CD14-positive monocyte (primary cell): Measurements from ENCODE around the gene RGS9. TPM values are rescaled to one million over a fixed set of nuclear protein-coding genes. Genes with fewer than 3 reads are reported as not detected.

Source experiments
- DNase-seq, 3 donors: peaks; one replicate each; pipeline ENCODE4 v3.0.0-alpha.2; 2011 to 2022
- H2AFZ ChIP-seq: 2 replicates; pipeline ENCODE4 v1.6.0; 2012; ENCODE audit warnings: mild to moderate bottlenecking, low read depth, low read length, inconsistent platforms; ENCODE audit not compliant: insufficient read depth, poor library complexity, severe bottlenecking
- H3K27ac ChIP-seq, 2 donors: 1 replicate in 1 of 2; 2 replicates in 1 of 2; pipeline ENCODE4 v1.5.1; 2012 to 2013; ENCODE audit warnings: low read length in 2 of 2, control low read depth in 1 of 2, inconsistent platforms in 1 of 2, low read depth in 1 of 2, mild to moderate bottlenecking in 1 of 2
- H3K27me3 ChIP-seq, 2 donors: one replicate each; pipeline versions ENCODE4 v1.6.0 to v1.6.1; 2011 to 2013; ENCODE audit warnings: low read length in 2 of 2; ENCODE audit not compliant: control insufficient read depth in 2 of 2, insufficient read depth in 2 of 2
- H3K36me3 ChIP-seq, 2 donors: replicated peaks in 1 of 2; 1 replicate in 1 of 2; 2 replicates in 1 of 2; pipeline versions ENCODE4 v1.5.1 to v1.6.1; 2012 to 2013; ENCODE audit warnings: low read length in 2 of 2, control low read depth in 1 of 2, inconsistent platforms in 1 of 2, mild to moderate bottlenecking in 1 of 2; ENCODE audit not compliant: insufficient read depth in 2 of 2, control insufficient read depth in 1 of 2
- H3K4me1 ChIP-seq, 2 donors: 1 replicate in 1 of 2; 2 replicates in 1 of 2; pipeline versions ENCODE4 v1.5.1 to v1.6.1; 2012 to 2013; ENCODE audit warnings: low read length in 2 of 2, control low read depth in 1 of 2, inconsistent platforms in 1 of 2, mild to moderate bottlenecking in 1 of 2, moderate library complexity in 1 of 2; ENCODE audit not compliant: insufficient read depth in 2 of 2, control insufficient read depth in 1 of 2
- H3K4me2 ChIP-seq: replicated peaks from 2 replicates; pipeline ENCODE3; 2012; ENCODE audit warnings: low read length, moderate library complexity, mild to moderate bottlenecking; ENCODE audit not compliant: poor library complexity, severe bottlenecking; ENCODE audit errors: extremely low read depth
- H3K4me3 ChIP-seq, 3 experiments: fragments of 200-600 bp in 1 of 3; sonication (generic) in 1 of 3; replicated peaks in 1 of 3; 1 replicate in 2 of 3; 2 replicates in 1 of 3; pipeline ENCODE4 v1.5.1; 2011 to 2013; ENCODE audit warnings: low read length in 3 of 3, mild to moderate bottlenecking in 3 of 3, control low read depth in 2 of 3, low read depth in 2 of 3, inconsistent platforms in 1 of 3, moderate library complexity in 1 of 3
- H3K79me2 ChIP-seq: 2 replicates; pipeline ENCODE4 v1.6.0; 2012; ENCODE audit warnings: mild to moderate bottlenecking, control low read depth, inconsistent platforms, low read length, moderate library complexity; ENCODE audit not compliant: insufficient read depth
- H3K9ac ChIP-seq: 2 replicates; pipeline ENCODE4 v1.6.0; 2017; ENCODE audit warnings: low read length, mild to moderate bottlenecking; ENCODE audit not compliant: insufficient read depth, poor library complexity, severe bottlenecking
- H3K9me3 ChIP-seq, 2 donors: replicated peaks in 1 of 2; 1 replicate in 1 of 2; 2 replicates in 1 of 2; pipeline versions ENCODE4 v1.5.1 to v1.6.1; 2012 to 2013; ENCODE audit warnings: low read length in 2 of 2, control low read depth in 1 of 2; ENCODE audit not compliant: control insufficient read depth in 1 of 2, insufficient read depth in 1 of 2
- H4K20me1 ChIP-seq: 2 replicates; pipeline ENCODE4 v1.6.0; 2012; ENCODE audit warnings: mild to moderate bottlenecking, low read length, control low read depth, moderate library complexity; ENCODE audit not compliant: insufficient read depth
- H3K27ac Mint-ChIP-seq, 7 donors: one replicate each; pipeline ENCODE4 v1.8.0; 2020; ENCODE audit warnings: mild to moderate bottlenecking in 7 of 7, mixed read lengths in 7 of 7, moderate library complexity in 6 of 7, inconsistent platforms in 2 of 7
- H3K27me3 Mint-ChIP-seq, 3 donors: one replicate each; pipeline ENCODE4 v1.8.0; 2021 to 2022; ENCODE audit warnings: low read depth in 3 of 3, mild to moderate bottlenecking in 3 of 3, mixed read lengths in 3 of 3, moderate library complexity in 3 of 3, inconsistent platforms in 1 of 3
- H3K36me3 Mint-ChIP-seq, 2 donors: one replicate each; pipeline ENCODE4 v1.8.0; 2020; ENCODE audit warnings: mixed read lengths in 2 of 2, inconsistent platforms in 1 of 2, mild to moderate bottlenecking in 1 of 2
- H3K4me1 Mint-ChIP-seq: one replicate; pipeline ENCODE4 v1.8.0; 2020; ENCODE audit warnings: mild to moderate bottlenecking, mixed read lengths
- H3K4me3 Mint-ChIP-seq, 2 donors: one replicate each; pipeline ENCODE4 v1.8.0; 2020; ENCODE audit warnings: mild to moderate bottlenecking in 2 of 2, mixed read lengths in 2 of 2, moderate library complexity in 1 of 2
- H3K9me3 Mint-ChIP-seq, 7 donors: one replicate each; pipeline ENCODE4 v1.8.0; 2020 to 2022; ENCODE audit warnings: mixed read lengths in 7 of 7, mild to moderate bottlenecking in 6 of 7, moderate library complexity in 6 of 7, inconsistent platforms in 2 of 7
- CTCF ChIP-seq: fragments of 200-600 bp; IDR thresholded peaks from one replicate; pipeline ENCODE4 v1.8.0; 2022; ENCODE audit warnings: antibody characterized with exemption, mild to moderate bottlenecking
- WGBS: methylation state at CpG from one replicate; pipeline ENCODE4 v1.1.5; 2013; ENCODE audit warnings: missing lambda C conversion rate; ENCODE audit not compliant: insufficient coverage; 5-methylcytosine and 5-hydroxymethylcytosine counted together
- intact Hi-C, 2 donors: fragments of 100-400 bp; cut with micrococcal nuclease; formaldehyde crosslinking; loops; one replicate each; pipeline versions ENCODE4 v1.15.0 to v1.15.1; 2023
- polyA plus RNA-seq, 3 donors: library from polyadenylated mRNA; depleted of rRNA in 1 of 3; unstranded in 2 of 3; stranded (reverse) in 1 of 3; fragments of 300-500 nt in 2 of 3; fragments of >200 nt in 1 of 3; fragmentation: Illumina TruSeq in 2 of 3; gene quantifications; 1 replicate in 2 of 3; 2 replicates in 1 of 3; pipeline ENCODE4 v1.2.3, GENCODE V29; 2012 to 2021

RGS9 gene
- polyA plus RNA-seq, 3 donors: 0.08 TPM; not detected in 2

- no peaks in the 10 kb centered on the region for H3K36me3 Mint-ChIP-seq
- H3K27ac ChIP-seq: no peak overlapping the region
- no peak for TF ChIP-seq CTCF
- no peaks in the 10 kb centered on the region for H3K36me3 ChIP-seq
- no peaks in the 10 kb centered on the region for H4K20me1 ChIP-seq
- no peak for DNase-seq
- no peaks in the 10 kb centered on the region for H3K9me3 ChIP-seq
- H3K4me1 Mint-ChIP-seq: no peaks in the 10 kb centered on the region
- H3K4me3 ChIP-seq: no peak overlapping the region
- peaks cover 9 to 12% (median 12%) of the 10 kb centered on the region in 3 donors for H3K27me3 Mint-ChIP-seq
- H3K9ac ChIP-seq: no peak overlapping the region
- WGBS: 60% methylated on average over 1 of the region's 1 CpG
- H3K27ac Mint-ChIP-seq: peak overlapping the region in 1 of 7 donors; percentile 65
- intact Hi-C loops: no loop called here
- H3K4me1 ChIP-seq: no peaks in the 10 kb centered on the region
- H3K27me3 ChIP-seq: no peaks in the 10 kb centered on the region
- peaks cover 0 to 11% (median 7%) of the 10 kb centered on the region in 7 donors for H3K9me3 Mint-ChIP-seq
- no peaks in the 10 kb centered on the region for H3K79me2 ChIP-seq
- no peak overlapping the region for H3K4me3 Mint-ChIP-seq
- no peak overlapping the region for H3K4me2 ChIP-seq
- no peak overlapping the region for H2AFZ ChIP-seq
Measured at GRCh38 chr17:65254166-65254565, 117.0 kb downstream of the RGS9 start.

- H3K36me3 ChIP-seq: no peaks in the 10 kb centered on the region
- no peak overlapping the region for H3K4me3 Mint-ChIP-seq
- peaks cover 0 to 3% of the 10 kb centered on the region in 2 donors for H3K27me3 ChIP-seq
- H4K20me1 ChIP-seq: no peaks in the 10 kb centered on the region
- no peak overlapping the region for H3K4me2 ChIP-seq
- peaks cover 2 to 11% (median 5%) of the 10 kb centered on the region in 3 donors for H3K27me3 Mint-ChIP-seq
- H3K4me1 ChIP-seq: no peaks in the 10 kb centered on the region
- no peaks in the 10 kb centered on the region for H3K36me3 Mint-ChIP-seq
- 80% methylated on average over 1 of the region's 5 CpGs for WGBS
- no peak overlapping the region for H3K27ac ChIP-seq
- no peak for TF ChIP-seq CTCF
- H3K4me3 ChIP-seq: no peak overlapping the region
- H3K9me3 ChIP-seq: no peaks in the 10 kb centered on the region
- no peak overlapping the region for H3K9ac ChIP-seq
- intact Hi-C loops: no loop called here
- H3K9me3 Mint-ChIP-seq: peaks cover 0 to 9% (median 6%) of the 10 kb centered on the region in 7 donors
- DNase-seq: no peak
- no peak overlapping the region for H2AFZ ChIP-seq
- H3K4me1 Mint-ChIP-seq: no peaks in the 10 kb centered on the region
- no peaks in the 10 kb centered on the region for H3K79me2 ChIP-seq
- peak overlapping the region in 1 of 7 donors; percentile 52 for H3K27ac Mint-ChIP-seq
Measured at GRCh38 chr17:65259281-65259680, 122.1 kb downstream of the RGS9 start.
